ENCODE measurements around the gene GABBR1.

Gene GABBR1

DNA sequence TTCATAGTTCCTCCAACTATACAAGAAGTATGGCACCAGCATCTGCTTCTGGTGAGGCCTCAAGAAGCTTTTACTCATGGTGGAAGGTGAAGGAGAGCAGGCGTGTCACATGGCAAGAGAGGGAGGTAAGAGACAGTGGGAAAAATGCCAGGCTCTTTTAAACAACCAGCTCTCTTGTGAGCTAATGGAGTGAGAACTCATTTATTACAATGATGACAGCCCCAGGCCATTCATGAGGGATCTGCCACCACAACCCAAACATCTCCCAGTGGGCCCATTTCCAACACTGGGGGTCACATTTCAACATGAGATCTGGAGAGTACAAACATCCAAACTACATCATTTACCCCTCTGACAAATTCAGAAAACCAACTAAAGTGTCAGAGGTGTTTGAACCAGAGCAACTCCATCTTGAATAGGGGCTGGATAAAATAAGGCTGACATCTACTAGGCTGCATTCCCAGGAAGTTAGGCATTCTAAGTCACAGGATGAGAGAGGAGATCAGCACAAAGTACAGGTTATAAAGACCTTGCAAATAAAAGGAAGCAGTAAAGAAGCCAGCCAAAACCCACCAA lies 71.3 kb downstream of the GABBR1 start:
- DNase-seq = no peak

DNA sequence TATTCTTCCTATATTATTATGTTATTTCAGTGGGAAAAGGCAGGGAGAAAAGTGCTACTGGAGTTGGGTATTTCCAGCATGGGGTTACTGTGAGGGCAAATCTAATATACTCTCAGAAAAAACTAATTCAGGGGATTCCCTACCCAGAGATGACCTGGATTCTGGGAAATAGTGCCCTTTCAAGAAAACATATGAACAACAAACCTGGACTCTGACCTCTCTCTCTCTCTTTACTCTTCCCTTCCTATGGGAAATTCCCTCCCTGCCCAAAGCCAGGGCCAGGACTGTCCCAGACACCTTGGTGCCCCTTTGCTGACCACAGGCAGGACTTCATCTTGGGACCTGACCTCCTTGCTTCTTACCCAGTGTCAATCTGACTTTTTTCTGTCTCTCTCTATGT lies 71.9 kb downstream of the GABBR1 start:
- DNase-seq = no peak

DNA sequence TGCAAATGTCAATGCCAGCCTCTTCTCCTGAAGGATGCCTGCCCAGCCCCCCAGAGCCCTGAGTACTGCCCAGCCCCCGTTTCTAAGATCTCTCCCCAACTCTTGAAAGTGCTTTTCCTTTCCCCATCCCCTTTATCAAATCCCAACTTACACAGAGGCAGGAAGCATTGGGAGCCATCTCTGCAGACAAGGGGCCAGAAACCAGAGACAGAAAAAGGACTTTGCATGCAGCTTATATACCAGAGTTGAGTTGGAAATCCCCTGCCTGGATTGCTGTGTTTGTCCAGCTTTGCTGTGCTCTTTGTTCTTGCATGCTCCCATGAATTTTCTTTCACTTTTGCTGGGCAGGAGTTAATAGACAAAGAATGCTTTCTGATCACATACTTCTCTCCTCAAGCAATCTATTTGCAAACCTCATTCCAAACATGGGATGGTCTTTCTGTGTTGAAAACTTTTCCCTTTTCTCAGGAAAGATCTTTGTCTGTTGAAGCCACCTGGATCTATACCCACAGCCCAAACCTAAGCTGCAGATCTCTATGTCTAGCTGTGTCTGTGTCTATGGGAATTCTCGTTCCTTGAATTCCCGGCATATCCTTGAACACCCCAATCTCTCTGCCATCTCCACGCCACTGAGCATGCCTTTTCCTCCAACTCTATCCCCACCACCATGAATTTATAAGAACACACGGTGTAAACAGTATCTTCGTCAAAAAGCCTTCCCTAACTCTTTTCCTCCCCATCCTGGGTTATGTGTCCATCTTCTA lies 73.3 kb downstream of the GABBR1 start, which contains the start of gene UBD:
TSS of gene UBD (minus strand) at position 209 of the 764 bp plus-strand sequence. CDS start at position 178, 31 bp downstream.
- DNase-seq = no peak

DNA sequence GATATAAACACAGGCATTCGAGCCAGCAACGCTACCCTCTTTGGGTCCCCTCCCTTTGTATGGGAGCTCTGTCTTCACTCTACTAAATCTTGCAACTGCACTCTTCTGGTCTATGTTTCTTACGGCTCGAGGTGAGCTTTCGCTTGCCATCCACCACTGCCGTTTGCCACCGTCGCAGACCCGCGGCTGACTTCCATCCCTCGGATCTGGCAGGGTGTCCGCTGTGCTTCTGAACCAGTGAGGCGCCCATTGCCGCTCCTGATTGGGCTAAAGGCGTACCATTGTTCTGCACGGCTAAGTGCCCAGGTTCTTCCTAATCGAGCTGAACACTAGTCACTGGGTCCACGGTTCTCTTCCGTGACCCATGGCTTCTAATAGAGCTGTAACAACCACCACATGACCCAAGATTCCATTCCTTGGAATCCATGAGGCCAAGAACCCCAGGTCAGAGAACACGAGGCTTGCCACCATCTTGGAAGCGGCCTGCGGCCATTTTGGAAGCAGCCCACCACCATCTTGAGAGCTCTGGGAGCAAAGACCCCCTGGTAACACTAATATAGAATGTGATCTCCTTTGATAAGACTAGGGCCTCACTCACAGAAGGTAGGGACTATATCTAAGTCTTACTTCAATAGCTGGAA lies 74.4 kb downstream of the GABBR1 start:
- no peak for DNase-seq

DNA sequence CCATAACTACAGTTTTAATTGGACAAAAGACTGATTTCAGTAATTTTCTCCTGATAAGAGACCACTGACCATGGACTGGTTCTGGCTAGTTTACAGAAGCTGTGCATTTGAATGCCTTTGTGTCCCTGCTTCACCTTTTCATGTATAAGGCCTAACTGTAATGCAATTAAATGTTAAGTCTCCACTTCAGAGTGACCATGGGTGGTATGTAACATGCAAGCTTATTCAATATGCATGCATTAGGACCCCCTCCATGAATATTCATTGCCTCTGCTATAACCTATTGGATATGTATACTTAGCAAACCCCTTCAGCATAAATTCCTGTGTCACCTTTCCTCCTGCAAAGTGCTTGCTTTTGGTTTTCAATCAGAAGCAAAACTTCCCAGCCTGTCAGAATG lies 75.7 kb downstream of the GABBR1 start:
- no peak for DNase-seq

DNA sequence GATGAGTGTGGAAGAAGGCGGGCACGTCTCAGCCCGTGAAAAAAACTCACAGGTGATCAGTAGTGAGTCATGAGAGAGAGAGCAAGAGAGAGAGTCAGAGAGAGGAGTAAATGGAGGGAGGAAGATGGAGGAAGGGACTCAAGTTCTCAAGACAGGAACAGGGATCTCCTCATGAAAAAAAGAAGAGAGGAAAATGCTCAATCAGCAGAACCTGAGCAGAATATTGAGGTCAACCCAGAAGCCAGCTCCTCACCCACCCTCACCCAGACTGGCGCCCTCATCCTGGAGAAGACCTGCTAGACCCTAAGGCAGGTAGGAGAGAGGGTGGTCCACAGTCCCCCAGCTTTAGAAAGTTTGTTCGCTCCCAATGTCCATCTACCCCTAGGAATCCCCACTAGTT lies 78.2 kb downstream of the GABBR1 start:
- DNase-seq = no peak

DNA sequence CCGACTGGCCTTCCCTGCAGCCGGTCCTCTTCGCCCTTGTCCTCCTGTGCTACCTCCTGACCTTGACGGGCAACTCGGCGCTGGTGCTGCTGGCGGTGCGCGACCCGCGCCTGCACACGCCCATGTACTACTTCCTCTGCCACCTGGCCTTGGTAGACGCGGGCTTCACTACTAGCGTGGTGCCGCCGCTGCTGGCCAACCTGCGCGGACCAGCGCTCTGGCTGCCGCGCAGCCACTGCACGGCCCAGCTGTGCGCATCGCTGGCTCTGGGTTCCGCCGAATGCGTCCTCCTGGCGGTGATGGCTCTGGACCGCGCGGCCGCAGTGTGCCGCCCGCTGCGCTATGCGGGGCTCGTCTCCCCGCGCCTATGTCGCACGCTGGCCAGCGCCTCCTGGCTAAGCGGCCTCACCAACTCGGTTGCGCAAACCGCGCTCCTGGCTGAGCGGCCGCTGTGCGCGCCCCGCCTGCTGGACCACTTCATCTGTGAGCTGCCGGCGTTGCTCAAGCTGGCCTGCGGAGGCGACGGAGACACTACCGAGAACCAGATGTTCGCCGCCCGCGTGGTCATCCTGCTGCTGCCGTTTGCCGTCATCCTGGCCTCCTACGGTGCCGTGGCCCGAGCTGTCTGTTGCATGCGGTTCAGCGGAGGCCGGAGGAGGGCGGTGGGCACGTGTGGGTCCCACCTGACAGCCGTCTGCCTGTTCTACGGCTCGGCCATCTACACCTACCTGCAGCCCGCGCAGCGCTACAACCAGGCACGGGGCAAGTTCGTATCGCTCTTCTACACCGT lies 79.5 kb downstream of the GABBR1 start:
- peak; percentile 22 for DNase-seq

DNA sequence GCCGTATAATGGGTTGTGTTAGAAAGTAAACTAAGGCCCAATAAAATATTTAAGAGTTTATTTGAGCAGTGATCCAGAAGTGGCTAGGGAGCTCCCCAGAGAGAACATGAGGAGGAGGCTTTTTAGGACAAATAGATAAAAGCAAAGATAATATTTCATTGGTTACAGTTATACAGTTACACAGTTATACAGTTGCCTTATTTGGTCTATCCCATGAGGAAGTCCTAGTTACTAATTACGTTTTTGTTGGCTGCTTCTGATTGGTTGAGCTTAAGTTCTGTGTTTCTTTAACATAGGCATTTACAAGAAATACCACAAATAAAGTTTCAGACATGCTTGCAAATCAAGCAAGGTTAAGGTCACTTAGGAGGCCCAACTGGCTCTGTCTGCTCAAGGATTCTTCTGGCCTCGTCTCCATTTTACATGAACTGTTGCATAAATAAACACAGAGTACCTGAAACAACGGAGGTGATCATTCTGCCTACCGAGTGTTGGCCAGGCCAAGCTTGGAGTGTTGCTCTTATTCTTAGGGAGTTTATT lies 80.4 kb downstream of the GABBR1 start:
- peak; percentile 35 for DNase-seq

DNA sequence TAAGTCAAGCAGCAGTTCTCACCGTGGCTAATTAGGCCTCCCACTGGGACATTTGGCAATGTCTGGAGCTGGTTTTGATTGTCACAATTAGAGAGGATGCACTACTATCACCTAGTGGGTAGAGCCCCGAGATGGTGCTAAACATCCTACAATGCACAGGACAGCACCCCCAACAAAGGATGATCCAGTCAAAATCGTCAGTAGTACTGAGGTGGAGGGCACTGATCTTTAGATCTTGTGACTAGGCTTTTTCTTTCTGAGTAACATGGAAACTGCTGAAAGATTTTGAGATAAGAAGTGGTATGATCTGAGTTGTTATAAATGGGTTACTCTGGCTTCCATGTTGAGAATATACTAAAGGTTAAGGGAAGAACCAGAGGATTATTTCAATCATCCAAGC lies 85.4 kb downstream of the GABBR1 start:
- DNase-seq = no peak

DNA sequence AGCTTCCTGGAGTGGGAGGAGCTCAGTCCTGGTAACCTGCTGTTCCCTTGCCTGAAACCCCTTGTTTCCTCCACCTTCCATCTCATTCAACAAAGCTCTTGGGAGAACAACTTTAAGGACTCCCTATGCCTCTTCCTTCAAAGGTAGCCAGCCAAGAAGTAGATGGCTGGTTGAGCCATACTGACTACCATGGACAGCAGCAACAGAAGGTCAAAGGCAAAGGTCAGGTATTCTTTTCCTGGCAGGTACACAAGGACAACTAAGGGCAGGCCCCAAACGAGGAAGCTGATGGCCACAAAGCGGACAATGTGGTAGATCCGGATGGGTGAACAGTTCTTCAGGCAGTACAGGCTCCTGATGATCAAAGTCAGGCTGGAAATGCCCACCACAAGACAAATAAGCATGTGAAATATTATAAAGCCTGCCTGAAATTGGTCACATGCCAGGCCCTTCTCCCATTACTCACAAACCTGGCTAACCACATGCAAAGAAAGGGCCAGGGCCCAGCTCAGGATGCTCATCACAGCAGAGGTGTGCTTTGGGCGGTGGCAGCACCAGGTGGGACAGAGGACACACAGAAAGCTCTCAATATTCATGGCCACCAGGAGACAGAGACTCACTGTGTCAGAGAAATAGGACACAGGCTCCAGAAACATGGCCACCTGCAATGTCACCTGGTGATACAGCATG lies 95.1 kb downstream of the GABBR1 start:
- no peak for DNase-seq

DNA sequence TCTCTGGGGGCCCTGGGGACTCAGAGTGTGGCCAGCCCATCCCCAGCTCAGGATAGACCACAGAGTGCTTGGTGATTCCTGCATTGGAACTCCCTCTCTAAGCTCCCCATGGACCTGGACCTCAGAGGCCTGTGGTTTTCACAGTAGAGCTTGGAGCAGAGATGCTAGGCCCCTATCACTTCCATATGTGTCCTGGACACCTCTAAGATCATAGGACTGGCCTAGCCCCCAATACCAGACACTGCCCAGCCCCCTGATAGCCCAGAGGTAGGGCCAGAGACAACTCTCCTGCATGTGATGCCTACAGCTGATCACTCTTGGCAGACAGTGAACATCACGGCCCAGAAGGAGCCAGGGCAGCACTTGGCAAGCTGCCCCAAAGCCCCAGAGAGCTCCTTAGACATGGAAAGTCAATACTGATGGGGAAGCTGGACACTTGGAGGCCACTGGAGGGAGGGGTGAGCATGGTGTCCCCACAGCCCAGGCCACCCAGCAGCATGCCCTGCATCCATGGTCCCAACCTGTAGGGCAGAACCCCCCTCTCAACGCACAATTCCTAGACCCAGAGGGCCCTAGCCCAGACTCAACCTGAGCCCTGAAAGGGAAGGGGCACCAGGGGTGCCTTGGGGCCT lies 100.5 kb downstream of the GABBR1 start:
- no peak for DNase-seq

DNA sequence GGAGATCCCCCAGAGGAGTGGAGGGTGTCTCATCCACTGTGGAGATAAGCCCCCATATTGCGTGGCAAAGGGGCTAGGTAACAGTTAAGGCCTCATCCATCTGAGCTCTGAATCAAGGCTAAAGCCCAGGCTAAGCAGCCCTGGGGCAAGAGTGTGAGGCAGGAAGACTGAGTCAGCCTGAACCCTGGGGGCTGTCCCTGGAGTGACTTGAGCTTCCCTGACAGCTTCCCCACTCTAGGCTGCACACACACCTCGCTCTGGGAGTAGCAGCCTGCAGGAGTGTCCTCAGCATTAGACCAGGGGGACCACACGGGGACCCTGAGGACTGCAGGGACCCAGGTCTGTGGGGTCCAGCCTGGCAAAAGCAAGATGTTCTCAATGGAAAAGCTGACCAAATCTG lies 101.3 kb downstream of the GABBR1 start:
- DNase-seq = no peak

DNA sequence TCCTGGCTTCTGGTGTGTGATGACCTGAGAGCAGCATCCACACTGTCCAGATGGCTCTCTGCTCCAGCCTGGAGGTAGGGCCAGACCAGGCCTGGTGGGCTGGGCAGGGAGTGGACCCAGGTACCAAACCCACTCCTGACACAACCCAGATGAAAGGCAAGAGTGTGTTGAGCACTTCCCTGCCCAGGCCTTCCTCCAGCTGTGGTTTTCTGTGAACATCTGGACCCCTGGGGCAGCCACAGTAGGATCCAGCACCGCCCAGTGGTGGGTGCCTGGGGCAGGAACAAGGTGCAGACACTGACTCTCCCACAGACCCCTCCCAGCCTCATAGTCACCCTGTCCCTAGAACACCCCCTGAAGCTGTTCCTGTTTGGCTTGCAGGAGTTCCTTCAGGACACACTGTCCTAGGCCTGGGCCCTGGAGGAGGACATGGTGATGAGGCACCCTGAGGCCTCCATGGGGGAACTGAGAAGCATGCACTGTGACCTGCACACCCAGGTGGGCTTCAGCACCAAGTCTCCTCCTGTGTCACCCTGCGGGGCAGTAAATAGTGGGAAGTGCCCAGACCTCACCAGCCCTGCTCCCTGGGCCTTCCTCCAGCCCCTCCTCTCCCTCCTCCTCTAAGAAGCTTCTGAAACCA lies 102.2 kb downstream of the GABBR1 start:
- no peak for DNase-seq

DNA sequence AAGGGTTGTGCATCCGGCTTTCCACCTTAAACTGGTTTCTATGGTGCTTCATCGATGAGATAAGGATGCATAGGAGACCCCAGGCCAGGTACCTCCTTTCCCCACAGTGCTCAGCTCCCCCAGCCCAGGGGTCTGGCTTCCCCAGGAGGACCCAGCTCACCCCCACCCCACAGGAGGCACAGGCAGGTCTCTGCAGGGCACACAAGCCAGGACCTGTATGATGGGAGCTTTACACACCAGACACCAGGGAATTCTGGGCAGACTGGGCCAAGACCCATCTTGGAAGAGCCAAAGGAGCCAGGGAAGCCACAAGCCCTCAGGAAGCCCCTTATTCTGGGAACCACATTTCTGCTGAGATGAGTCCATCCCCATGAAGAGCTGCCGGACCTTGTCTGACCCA lies 103.0 kb downstream of the GABBR1 start:
- DNase-seq = no peak

DNA sequence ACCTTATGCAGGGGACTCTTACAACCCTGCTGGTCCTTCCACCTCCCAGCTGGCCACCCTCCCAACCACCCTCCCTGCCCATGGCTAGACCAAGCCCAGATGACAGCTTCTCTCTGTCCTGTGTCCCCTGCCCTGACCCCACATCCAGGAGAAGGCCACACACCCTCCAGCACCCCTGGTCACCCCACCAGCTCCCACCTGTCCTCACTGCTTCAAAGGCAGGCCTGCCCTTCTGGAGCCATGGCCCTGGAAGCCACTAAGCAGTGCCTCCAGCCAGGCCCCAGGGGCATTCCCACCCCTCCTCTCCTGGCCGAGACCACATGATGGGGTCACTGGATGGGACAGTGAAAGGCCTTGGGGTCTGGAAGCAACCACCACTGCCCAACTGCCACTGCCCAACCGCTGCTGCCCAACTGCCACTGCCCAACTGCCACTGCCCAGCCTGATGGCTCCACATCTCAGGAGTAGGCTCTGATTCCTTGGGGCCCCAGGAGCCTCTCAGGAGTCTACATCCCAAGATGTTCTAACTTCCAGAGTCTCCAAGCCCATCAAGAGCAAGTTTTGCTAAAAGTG lies 103.9 kb downstream of the GABBR1 start:
- DNase-seq = no peak

DNA sequence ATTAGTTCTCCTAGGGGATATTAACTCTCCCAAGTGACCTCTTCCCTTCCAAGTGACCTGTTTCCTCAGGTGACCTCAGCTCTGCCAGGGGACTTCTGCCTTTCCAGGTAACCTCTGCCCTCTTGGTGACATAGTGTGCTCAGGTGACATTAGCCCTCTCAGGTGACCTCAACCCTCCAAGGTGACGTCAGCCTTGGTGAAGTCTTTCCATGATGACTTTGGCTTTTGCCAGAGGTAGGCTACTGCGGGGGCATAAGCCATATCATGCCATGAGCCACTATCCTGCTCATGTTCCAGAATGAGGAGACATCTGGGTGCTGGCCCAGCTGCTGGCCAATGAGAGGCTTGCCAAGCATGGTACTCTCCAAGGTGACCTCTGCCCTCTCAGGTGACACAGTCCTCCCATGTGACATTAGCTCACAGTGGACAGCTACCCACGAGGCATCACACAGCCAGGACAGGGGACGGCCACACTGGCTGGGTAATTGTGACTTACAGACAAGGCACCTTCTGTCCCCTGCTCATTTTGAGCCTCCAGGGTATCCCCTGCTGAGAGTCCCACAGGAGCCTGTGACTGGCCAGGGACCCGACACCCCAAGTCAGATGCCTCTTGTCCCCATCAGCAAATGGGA lies 104.6 kb downstream of the GABBR1 start:
- no peak for DNase-seq

DNA sequence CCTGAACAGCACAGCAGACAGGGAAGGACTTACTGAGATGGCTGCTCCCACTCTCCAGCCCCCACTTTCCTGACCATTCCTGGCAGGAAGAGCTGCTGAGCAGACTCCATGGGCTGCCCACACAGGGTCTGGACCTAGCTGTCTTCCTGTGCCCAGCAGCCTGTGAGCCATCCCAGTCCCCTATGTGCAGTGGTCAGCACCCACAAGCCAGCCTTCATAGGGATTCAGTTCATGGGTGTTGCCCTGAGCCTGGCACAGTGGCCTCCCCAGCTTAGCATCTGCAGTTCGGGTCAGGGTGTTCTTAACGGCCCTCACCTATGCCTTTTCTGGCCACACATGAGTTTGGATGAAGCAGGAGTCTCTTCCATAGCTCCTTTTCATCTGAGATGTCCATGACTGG lies 105.4 kb downstream of the GABBR1 start:
- no peak for DNase-seq

DNA sequence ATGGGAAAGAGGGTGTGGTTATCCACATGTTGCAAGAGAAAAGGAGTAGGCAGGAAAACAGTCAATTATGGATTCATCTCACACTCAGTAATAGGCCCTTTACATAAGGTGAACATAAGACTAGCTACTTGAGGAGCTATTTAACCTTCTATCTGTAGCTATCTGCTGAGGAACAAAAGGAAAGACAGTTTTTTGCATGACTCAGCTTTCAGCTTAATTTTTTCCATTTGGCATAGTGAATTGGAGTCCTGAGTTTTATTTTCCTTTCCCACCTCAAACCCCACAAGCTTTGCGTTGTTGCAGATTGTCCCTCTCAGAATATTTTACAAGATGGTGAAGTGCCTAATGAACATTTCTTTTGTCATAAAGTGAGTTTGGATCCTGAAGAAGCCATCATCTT lies 105.9 kb downstream of the GABBR1 start:
- DNase-seq = no peak

DNA sequence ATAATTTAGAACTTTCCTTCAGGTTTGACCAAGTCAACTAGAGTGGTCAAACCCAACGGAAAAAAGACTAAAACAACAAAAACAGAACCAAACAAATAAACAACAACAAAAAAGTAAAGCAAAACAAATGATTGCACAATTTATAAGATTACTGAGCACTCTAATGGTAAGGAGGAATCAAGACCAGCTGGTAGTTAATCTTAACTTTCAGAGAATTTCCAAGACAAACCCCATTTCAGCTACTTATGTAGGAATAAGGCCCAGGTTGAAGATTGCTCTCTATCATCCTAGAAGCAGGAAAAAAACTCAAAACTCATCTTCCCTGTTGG lies 107.7 kb downstream of the GABBR1 start:
- DNase-seq = no peak

DNA sequence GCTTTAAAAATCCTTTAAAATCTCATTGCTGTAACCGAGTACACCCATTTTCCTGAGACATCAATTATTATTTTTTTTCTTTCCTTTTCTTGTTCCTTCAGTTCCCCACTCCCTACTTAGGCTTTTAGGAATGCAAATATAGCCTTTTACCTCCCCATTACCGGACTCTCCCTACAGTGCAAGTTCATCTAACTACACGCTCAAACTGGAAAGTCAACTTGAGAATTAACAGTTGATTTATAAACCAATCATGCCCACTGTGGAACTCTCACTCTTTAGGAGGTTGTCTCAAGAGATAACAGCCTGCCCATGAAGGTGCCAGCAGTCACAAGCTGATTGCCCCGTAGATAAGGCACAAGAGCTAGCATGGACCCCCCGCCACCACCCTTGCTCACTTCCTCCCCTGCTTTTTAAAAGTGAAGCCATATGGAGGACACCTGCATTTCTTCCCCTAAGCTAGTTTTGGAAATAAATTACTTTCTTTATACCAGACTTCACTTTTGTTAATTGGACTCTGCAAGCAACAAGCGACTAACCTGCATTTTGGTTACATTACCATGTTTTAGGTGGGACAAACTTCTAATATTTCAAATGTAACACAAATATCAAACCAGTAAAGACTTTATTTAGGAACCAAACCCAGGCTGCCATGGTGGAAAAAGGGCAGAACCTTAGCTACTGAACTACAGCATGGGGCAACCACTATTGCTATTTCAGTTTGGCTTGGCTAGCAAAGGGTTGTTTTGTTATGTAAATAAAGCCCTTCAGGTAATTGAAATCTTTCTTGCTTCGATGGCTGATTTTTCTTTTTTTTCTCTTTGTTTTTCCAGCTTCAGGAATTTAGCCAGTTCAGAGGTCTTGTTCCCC lies 108.3 kb downstream of the GABBR1 start:
- no peak for DNase-seq
